HG03097 (cell line): Measurements from ENCODE around the gene LBH.

Experiments
- ATAC-seq: cut with Tn5 transposase; IDR thresholded peaks from one replicate; pipeline ENCODE4 v1.9.1; 2021; ENCODE audit not compliant: unreplicated experiment, low FRiP score

The LBH gene

GRCh38 chr2:30300456-30301221 lies 69.3 kb downstream of the LBH start:
- no peak for ATAC-seq

- no peak for ATAC-seq
These were observed 70.2 kb downstream of the LBH start for GRCh38 chr2:30301551-30301950.

GRCh38 chr2:30302566-30302965 lies 71.2 kb downstream of the LBH start:
- ATAC-seq = no peak

- ATAC-seq = no peak
These were observed 71.8 kb downstream of the LBH start for GRCh38 chr2:30303095-30303494.

- ATAC-seq = no peak
These were observed 73.9 kb downstream of the LBH start for GRCh38 chr2:30305235-30305634.

- no peak for ATAC-seq
These were observed 75.2 kb downstream of the LBH start for GRCh38 chr2:30306522-30306921.

- ATAC-seq = no peak
These were observed 76.9 kb downstream of the LBH start for GRCh38 chr2:30308280-30308679.
